GM18508 (cell line): ENCODE results near the gene TP53BP2.
"Not testable (repeated sequence)": the region's sequence is repeated elsewhere in the genome, so short reads cannot be mapped to it uniquely, and the experiment has no call there.

Source experiments
- ATAC-seq: cut with Tn5 transposase; IDR thresholded peaks from one replicate; pipeline ENCODE4 v1.9.1; 2021; ENCODE audit warnings: moderate number of reproducible peaks; ENCODE audit not compliant: insufficient read depth, unreplicated experiment

The TP53BP2 gene

DNA sequence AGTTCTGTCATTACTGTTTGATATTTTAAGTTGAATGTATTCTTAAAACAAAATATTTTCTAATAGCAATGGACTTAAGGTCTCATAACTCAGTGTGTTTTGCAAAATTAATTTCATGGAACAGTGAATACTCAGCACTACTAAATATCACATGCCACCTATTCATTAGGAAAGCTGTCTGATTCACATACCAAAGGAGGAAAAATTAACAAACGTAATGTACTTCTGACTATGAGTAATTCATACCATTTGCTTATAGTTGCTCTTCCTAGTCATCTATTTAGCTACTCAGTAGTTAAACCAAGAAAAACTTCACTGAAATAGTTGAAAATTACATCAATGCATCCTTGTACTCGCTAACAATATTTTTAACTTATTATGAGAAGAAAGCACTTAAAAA is 35.2 kb downstream of the TP53BP2 start:
- ATAC-seq, result no peak

DNA sequence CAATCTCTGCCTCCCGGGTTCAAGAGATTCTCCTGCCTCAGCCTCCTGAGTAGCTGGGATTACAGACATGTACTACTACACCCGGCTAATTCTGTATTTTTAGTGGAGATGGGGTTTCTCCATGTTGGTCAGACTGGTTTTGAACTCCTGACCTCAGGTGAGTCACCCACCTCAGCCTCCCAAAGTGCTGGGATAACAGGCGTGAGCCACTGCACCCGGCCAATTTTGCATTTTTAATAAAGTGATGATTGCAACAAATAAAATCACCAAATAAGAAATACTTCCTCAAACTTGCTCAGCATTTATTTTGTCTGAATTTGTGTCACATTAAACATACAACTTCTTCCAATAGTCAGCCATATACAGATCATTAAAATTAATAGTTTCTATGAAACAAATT is 35.8 kb downstream of the TP53BP2 start:
- not testable (repeated sequence) for ATAC-seq

DNA sequence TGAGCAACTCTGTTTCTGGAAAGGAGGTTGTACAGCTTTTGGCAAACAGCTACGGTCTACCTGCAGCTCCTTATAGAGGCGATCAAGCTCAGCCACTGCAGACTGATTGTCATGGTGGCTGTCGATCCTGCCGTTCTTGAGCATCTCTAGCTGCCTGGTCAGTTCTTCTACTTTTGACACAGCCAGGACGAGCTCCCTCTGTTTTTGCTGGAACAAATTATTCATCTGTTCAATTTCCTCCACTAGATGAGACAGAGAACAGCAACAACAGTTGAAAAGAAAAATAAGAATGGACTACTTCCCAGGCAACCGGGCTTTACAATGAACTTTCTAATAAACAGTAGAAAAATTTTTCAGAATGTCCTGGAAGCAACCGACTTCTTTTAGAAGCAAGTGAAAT is 42.5 kb downstream of the TP53BP2 start:
- no peak for ATAC-seq

DNA sequence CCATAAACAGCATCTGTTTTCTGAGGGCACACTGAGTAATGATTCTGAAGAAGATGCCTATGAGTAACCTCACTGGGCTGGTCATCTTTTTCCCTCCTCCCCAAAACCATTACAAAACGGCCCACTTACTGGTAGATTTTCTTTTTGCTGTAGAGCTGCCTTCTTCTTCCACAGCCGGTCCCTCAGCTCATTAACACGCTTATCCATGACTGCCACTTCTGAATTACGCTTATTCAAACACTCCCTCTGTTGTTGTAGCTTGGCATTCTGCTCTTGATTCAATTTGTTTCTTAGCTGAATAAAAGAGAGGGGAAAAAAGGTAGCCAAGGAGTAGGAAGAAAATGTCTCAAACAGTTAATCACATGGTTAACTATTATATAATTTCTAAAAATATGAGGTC is 43.1 kb downstream of the TP53BP2 start:
- ATAC-seq, result no peak

DNA sequence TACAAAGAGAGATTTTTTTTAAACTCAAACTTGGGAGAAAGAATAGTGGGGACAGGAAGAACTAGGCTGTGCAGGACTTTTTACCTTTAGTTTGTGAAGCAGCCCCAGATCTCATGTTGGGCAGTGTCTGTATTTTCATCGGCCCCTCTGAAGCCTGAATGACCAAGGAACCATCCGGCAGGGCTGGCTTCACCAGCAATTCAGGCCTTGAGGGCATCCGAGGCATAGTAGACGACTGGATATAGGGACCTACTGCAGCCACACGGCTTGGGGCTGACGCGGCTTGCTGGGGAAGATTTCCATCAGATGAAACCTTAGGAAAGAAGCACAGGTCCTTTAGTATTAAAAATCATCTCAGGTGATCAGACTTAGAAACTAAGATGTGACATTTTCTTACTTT is 43.7 kb downstream of the TP53BP2 start:
- no peak for ATAC-seq

GRCh38 chr1:223796210-223796609 is 49.5 kb downstream of the TP53BP2 start:
- ATAC-seq, result no peak

DNA sequence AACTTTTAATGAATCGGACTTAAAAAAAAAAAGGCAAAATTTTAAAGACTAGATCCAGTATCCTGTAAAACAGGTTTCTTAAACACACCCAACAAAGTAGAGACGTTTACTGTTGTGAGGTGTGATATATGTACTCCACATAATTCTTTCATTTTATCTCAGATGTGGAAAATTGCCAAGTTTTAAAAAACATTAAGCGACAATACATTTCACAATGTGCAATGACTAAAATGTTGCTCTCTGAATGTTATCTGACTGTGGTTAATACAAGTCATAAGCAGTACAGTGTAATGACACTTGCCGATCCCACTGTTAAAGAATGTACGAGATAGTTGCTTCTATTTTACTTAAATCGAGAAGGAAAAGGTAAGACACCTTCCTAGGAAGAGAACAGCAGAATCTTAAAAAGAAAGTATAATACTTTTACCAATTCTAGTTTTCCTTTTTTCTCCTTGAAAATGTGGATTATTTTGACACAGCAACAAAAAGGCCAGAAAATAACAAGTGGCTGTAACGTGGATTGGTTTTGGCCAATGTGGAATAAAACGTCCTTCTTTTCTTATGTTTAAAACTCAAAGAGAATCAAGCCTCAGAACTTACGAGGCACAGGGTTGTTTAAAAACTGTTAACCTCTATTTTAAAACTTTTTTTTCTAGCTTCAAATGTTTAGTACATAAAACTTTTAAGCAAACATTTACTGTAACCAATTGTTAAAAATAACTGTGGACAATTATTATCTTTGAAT is 51.4 kb downstream of the TP53BP2 start:
- ATAC-seq, result no peak

DNA sequence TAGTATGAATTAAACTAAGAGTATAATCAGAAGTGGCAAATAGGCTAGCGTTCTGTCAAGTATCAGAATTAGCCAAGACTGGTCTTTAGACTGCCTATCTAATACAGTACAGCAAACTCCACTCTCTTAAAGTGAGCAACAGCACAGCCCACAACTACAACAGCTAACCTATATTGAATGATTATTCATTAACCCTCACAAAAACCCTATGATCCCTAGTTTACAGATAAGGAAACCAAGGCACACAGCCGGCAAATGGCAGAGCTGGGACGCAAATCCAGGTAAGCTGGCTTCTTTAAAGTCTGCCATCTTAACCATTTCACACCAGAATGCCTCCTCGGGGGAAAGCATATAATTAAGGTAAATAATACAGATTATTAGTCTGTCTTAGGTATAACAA is 52.0 kb downstream of the TP53BP2 start:
- ATAC-seq, result no peak

DNA sequence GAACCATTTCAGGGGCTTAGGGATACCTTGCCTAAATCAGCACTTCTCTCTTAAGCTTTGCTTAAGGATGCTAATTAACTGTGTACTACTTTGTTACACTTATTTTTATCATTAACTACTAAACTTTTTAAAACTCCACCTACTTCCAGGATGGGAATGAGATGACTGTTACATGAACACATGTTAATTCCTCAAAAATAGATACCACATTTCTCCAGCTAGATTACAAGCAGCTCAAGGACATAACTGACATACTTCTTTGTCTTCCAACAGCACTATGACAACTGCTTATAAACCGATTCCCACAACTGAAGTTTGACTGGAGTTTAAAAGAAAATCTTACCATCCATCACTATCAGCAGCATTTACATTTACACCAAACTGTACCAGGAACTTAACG is 53.7 kb downstream of the TP53BP2 start:
- ATAC-seq, result no peak

- no peak for ATAC-seq
Observed at GRCh38 chr1:223788746-223789415, 56.9 kb downstream of the TP53BP2 start.

- ATAC-seq, result no peak
Observed at GRCh38 chr1:223785808-223786207, 59.9 kb downstream of the TP53BP2 start.

GRCh38 chr1:223784541-223784940 is 61.2 kb downstream of the TP53BP2 start:
- ATAC-seq, result no peak

GRCh38 chr1:223783676-223784075 is 62.1 kb downstream of the TP53BP2 start:
- ATAC-seq, result no peak

DNA sequence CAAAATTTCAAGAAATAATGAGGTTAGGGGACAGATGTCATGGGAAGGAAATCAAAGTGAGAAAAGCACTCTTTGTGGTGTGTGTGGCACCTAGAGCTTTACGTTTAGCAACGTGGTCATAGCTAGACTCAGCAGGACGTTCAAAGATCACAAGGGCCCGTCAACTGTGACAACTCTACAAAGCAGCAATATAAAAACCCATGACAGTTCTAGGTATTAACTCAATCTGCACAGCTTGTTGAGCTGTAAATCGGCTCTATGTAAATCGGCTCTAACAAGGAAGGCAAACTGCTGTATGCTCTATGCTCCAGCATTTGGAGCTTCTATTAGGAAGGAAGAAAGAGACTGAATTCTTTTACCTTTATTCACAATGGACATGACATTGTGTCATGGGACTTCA is 64.8 kb downstream of the TP53BP2 start:
- ATAC-seq, result no peak

DNA sequence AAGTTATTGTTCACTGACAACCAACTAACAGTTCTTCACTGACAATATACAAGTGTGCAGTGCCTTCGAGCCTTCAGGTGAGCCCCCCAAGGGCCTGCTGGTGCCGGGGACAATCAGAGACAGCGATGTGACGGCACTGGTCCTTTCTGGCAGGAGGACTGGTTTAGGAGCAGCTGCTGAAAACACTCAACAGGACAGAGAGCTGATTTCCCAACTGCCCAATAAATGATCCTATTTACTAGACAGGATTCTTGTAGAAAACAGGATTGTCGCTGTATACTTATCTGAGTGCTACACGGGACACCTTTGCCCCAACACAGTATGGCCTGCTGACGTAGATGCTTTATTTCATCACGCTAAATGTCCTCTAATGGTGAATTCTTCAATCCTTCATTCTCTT is 65.4 kb downstream of the TP53BP2 start:
- ATAC-seq, result no peak

DNA sequence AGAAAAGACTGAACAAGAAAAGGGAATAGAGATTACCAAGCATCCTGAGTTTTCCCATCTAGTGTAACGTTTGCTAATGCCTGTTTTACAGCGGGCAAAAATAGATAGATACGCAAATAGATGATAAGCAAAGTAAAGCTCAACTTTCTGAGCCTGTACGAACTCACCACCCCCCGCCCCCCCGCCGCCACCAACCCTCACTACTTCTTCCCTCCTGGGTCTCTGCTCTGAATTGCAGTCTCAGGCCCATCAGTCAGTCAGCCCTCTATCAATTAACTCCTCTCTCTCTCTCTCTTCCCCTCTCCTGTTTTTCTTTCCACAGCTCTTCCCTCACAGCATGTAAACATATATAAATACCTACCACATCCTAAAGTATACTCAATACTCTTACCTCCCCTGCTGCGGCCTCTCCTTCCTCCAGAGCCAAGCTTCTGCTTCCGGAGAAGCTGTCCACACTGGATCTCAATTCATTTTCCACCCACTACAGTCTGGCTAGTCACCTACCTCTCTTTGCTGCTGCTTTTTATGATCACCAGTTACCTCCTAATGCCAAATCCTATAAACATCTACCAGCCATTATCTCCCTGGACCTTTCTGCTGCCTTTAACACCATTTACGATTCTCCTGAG is 68.8 kb downstream of the TP53BP2 start:
- ATAC-seq, result no peak

GRCh38 chr1:223776075-223776814 is 69.5 kb downstream of the TP53BP2 start:
- no peak for ATAC-seq

DNA sequence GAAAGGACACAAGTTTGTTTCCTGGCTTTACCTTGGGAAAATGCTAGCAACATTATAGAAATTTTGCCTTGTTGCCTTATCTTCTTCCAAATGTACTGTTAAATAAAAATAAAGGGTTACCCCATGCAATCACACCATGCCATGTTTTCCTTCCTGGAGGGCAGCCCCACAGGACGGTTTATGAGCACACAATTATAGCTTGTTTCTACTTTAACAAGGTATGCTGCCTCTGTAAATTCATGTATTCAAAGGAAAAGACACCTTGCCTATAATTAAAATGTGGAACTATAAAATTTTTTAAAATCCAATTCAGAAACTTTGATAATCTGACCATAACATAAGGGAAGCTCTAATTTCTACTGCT is 70.1 kb downstream of the TP53BP2 start:
- ATAC-seq, result no peak

- no peak for ATAC-seq
Observed at GRCh38 chr1:223775054-223775453, 70.7 kb downstream of the TP53BP2 start.

DNA sequence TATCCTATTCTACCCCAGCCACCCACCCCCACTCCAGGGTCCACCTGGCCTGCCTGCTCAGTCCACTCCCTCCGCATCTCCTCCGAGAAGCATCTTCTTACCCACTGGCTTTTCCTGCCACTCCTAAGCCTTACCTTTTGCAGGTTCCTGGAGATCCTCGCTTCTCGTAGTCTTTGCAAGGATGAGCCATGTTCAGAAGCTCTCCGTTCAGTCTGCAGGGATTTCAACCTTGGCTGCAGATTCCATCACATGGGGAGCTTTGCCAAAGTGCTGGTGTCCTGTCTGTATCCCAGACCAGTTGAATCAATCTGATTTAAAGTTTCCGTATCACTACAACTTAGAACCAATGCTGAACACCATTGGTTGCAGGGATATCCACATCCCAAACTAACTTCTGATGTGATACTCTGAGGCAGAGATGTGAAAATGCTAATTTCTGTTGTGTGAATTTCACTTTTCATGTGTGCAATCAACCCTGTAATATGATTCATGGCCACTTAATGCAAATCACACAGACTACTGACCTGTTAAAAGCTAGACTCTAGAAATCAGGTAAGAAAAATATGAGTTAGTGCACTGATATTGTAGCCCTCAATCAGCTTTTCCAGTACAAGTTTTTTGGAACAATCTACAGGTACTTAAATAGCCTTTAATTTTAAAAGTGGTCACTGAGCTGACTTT is 71.5 kb downstream of the TP53BP2 start:
- ATAC-seq, result no peak
